Measurements from ENCODE around the gene ANGPTL3.

ANGPTL3 gene

DNA sequence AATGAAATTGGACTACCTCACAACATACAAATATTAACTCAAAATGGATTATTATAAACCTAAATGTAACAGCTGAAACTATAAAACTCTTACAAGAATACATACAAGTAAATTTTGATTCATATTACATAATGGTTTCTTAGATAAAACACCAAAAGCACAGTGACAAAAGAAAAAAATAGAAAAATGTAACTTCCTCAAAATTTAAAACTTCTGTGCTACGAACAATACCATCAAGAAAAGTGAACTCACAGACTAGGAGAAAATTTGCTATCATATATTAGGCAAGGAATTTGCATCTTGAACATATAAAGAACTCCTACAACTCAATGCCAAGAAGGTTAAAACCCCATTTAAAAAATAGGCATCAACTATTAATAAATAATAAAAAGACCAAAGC lies 31.2 kb downstream of the ANGPTL3 start:
- no peak for DNase-seq (ENCODE audit: low read depth)

DNA sequence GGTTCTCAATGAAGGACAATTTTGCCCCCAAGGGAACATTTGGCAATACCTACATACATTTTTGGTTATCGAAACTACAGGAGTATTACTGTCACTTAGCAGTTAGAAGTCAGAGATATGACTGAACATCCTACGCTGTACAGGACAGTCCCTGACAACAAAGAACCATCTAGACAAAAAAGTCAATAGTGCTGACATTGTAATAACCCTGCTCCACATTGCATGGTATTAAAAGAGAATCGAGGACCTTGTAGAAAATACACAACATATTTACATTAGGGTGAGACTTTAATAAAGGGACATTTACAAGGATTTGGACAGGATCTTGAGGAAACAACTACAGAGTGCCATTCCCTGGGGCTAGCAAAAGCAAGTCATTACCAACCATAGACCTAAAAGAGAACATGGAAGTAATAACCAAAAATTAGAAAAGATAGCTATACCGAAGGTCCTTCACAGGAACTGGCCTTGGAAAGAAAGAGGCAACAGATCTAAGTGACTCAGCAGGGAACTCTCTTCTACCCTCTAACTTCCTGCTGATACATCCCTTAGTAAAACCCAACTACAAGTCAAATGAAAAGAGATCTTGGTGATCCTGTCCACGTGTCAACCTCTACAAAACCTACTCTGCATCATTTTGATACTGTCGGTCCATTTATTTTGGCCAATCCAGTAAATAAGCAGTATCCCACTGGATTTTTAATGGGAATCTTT lies 40.2 kb downstream of the ANGPTL3 start:
- no peak for DNase-seq (ENCODE audit: low read depth)

DNA sequence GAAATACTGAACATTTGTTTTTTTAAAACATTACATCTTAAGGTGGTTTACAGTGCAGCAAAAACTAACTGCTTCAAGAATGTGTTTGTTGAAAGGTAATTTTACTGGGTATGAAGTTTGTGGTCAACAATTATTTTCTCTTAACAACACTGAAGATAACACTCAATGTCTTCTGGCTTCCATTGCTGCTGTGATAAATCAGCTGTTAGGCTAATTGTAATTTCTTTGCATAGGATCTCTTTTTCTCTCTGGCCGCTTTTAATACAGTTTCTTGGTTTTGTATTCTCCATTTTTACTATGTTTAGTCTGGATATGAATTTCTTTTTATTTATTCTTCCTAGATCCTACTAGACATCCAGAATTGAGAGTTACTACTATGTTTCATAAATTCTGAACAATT lies 46.0 kb downstream of the ANGPTL3 start:
- no peak for DNase-seq (ENCODE audit: low read depth)

DNA sequence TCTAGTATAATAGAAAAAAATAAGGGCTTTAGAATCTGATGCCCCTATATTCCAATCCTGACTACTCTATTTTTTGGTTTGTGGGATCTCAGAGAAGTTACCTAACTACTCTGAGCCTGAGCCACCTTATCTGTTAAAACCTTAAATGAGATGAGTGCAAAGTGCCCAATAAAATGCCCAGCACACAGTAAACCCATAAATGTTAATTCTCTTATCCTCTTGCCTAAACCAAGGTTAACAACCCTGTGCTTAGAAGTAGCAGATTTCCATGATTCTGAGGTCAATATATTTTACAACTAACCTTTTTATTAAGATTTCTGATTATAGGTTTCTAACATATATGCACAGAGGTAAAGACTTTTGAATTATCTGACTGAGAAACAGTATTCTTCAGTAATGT lies 55.1 kb downstream of the ANGPTL3 start:
- no peak for DNase-seq (ENCODE audit: low read depth)

DNA sequence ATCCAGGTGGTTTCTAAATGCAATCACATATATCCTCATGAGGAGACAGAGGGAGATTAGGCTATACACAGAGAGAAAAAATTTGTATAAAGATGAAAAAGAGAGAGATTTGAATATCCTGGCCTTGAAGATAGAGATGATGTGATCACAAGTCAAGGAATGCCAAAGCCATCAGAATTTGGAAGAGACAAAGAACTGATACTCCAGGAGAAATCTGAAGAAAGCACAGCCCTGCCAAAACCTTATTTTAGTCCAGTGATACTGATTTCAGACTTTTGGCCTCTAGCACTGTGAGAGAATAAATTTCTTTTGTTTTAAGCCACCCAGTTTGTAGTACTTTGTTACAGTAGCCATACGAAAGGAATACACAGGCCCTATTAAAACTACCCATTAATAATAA lies 57.4 kb downstream of the ANGPTL3 start:
- no peak for DNase-seq (ENCODE audit: low read depth)
